ENCODE data around the gene PAX8.

GRCh38 chr2:113200736-113201490 is 77.8 kb downstream of the PAX8 start:
- no peak for TF ChIP-seq CTCF (IDR thresholded peaks at IDR 0.05)
- TF ChIP-seq POLR2A (IDR thresholded peaks at IDR 0.05) = no peak
